GM19240 (cell line): ENCODE results near the gene SUPT3H.

Experiments used
- DNase-seq: peaks from one replicate; pipeline ENCODE4 v3.0.0; 2011; ENCODE audit warnings: low spot score; ENCODE audit not compliant: insufficient read length

The SUPT3H gene

GRCh38 chr6:44957156-44957555, 420.6 kb downstream of the SUPT3H start:
- DNase-seq: no peak

- no peak for DNase-seq
Observed at GRCh38 chr6:44956396-44956795, 421.3 kb downstream of the SUPT3H start.

GRCh38 chr6:44955145-44955544, 422.6 kb downstream of the SUPT3H start:
- no peak for DNase-seq

GRCh38 chr6:44954281-44954680, 423.5 kb downstream of the SUPT3H start:
- DNase-seq: no peak

GRCh38 chr6:44951253-44951747, 426.4 kb downstream of the SUPT3H start:
- no peak for DNase-seq

- DNase-seq: no peak
Observed at GRCh38 chr6:44949596-44950201, 428.0 kb downstream of the SUPT3H start.

GRCh38 chr6:44943541-44943940, 434.2 kb downstream of the SUPT3H start:
- no peak for DNase-seq

GRCh38 chr6:44942798-44943197, 434.9 kb downstream of the SUPT3H start:
- DNase-seq: no peak

- no peak for DNase-seq
Observed at GRCh38 chr6:44942201-44942600, 435.5 kb downstream of the SUPT3H start.

GRCh38 chr6:44940367-44940766, 437.4 kb downstream of the SUPT3H start:
- DNase-seq: no peak

GRCh38 chr6:44935693-44936300, 441.9 kb downstream of the SUPT3H start:
- no peak for DNase-seq

GRCh38 chr6:44933108-44933507, 444.6 kb downstream of the SUPT3H start:
- no peak for DNase-seq

- no peak for DNase-seq
Observed at GRCh38 chr6:44932651-44933091, 445.1 kb downstream of the SUPT3H start.

- no peak for DNase-seq
Observed at GRCh38 chr6:44931385-44931784, 446.3 kb downstream of the SUPT3H start.

- DNase-seq: no peak
Observed at GRCh38 chr6:44926556-44926955, 451.2 kb downstream of the SUPT3H start.

GRCh38 chr6:44925100-44925739, 452.5 kb downstream of the SUPT3H start:
- no peak for DNase-seq

GRCh38 chr6:44923444-44923843, 454.3 kb downstream of the SUPT3H start:
- DNase-seq: no peak

GRCh38 chr6:44921798-44922197, 455.9 kb downstream of the SUPT3H start:
- no peak for DNase-seq

GRCh38 chr6:44920952-44921491, 456.7 kb downstream of the SUPT3H start:
- DNase-seq: no peak

GRCh38 chr6:44918671-44919296, 458.9 kb downstream of the SUPT3H start:
- DNase-seq: no peak

GRCh38 chr6:44917430-44917829, 460.3 kb downstream of the SUPT3H start:
- no peak for DNase-seq

- no peak for DNase-seq
Observed at GRCh38 chr6:44915111-44915510, 462.6 kb downstream of the SUPT3H start.
